RWPE1 (cell line): ENCODE data around the gene POLG.

Experiments used
- CTCF ChIA-PET: fragments of 350-600 bp; sonication (Branson Sonifier 250); formaldehyde crosslinking; extraction: SDS; loops from one replicate; lab custom pipeline; 2021; lab: Yijun Ruan, JAX
- POLR2A ChIA-PET: fragments of 400-600 bp; formaldehyde crosslinking; extraction: SDS; loops from one replicate; lab custom pipeline; 2020; ENCODE audit warnings: antibody characterized with exemption; ENCODE audit not compliant: low non-redundant PET; lab: Yijun Ruan, JAX
- DNase-seq: peaks from one replicate; pipeline ENCODE4 v3.0.0; 2012; ENCODE audit warnings: low spot score
- H3K27ac ChIP-seq: fragments of 450-650 bp; 2 replicates; pipeline ENCODE4 v1.5.1; 2017
- TF ChIP-seq, protein P1 (sequence below): fragments of 450-650 bp; conservative IDR thresholded peaks from 2 replicates; pipeline ENCODE4 v1.5.1; 2017; ENCODE audit warnings: low read depth, mild to moderate bottlenecking

POLG gene

DNA sequence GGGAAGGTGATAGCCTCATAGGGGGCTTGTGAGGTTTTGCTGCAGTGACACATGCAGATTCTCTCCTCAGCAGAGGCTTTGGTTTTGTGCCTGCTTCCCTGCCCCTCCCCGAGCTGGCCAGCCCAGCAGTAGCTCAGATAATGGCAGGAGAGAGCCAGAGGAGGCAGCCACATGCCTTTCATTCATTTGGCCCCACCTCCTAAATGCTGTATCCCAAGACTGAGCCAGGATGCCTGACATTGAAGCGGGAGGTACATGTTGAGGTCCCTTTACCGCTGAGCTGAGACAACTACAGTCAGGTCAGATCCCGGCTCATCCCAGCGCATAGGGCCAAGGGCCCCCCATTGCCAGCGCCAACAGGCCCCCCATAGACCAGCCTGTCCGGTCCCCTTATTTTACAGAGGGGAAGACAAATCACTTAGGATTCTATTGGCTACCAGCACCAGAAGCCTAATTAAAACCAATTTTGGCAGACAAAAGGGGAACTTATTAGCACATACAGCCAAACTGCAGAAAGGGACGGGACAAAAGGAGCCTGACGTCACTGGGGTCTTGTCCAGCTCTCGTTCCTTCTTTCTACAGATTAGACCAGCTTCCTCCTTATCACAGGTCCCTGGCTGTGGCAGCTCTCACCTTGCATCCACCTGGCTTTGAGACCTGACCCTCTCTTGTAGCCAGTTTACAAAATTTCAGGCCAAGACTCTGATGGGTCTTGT, 12.1 kb upstream of the POLG start:
- no peak overlapping the region for H3K27ac ChIP-seq
- TF ChIP-seq, protein P1, sequence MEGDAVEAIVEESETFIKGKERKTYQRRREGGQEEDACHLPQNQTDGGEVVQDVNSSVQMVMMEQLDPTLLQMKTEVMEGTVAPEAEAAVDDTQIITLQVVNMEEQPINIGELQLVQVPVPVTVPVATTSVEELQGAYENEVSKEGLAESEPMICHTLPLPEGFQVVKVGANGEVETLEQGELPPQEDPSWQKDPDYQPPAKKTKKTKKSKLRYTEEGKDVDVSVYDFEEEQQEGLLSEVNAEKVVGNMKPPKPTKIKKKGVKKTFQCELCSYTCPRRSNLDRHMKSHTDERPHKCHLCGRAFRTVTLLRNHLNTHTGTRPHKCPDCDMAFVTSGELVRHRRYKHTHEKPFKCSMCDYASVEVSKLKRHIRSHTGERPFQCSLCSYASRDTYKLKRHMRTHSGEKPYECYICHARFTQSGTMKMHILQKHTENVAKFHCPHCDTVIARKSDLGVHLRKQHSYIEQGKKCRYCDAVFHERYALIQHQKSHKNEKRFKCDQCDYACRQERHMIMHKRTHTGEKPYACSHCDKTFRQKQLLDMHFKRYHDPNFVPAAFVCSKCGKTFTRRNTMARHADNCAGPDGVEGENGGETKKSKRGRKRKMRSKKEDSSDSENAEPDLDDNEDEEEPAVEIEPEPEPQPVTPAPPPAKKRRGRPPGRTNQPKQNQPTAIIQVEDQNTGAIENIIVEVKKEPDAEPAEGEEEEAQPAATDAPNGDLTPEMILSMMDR = no peak
- no peak for DNase-seq
- ChIA-PET CTCF (interaction anchor here (1.1 kb wide), 1 partner anchor 12 kb away, joined by 6 read pairs; no protein-coding TSS in a partner anchor), POLR2A (no interaction called here)

DNA sequence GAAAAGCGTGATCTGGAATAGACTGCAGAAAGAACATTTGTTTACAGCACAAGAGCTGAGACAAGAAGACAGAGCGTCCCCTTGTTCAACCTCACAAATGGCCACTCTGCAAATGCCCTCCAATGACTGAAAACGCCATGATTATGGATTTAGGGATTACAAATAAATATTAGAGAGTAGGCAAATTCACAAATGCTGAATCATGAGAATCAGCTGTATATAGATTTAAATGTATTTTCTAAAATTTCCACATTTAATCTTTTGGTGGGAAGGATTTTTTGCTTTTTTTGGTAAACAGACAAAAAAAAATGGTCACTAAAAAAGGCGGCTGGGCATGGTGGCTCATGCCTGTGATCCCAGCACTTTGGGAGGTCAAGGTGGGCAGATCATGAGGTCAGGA, 10.6 kb upstream of the POLG start:
- DNase-seq = no peak
- ChIA-PET POLR2A (no interaction called here), CTCF (interaction anchor here (1.0 kb wide), 1 partner anchor 98 kb away, joined by 4 read pairs; no protein-coding TSS in a partner anchor)
- H3K27ac ChIP-seq = no peak overlapping the region
- TF ChIP-seq, protein P1 = no peak

DNA sequence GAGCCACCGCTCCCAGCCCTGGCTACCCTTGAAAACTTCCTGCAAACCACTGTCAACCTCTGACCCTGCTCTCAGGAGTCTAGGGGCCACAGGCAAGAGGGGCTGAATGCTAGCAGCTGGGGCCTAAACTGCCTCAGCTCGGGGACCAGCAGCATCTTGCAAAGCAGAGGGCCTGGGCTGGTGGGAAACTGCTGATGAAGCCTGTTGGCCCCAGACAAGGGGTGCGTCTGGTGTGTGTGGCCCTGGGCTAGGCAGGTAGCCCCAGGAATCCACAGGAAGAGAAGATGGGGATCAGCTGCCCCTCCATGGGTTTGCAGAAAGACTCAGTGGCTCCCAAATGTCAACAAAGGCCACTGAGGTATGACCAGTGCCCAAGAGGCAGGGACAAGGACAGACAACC, 8.2 kb upstream of the POLG start:
- TF ChIP-seq, protein P1 = no peak
- no peak overlapping the region for H3K27ac ChIP-seq
- ChIA-PET POLR2A (no interaction called here), CTCF (interaction anchor here (0.6 to 1.4 kb wide), 2 partner anchors 9 to 15 kb away, joined by 3 read pairs; no protein-coding TSS in a partner anchor)
- DNase-seq = no peak

DNA sequence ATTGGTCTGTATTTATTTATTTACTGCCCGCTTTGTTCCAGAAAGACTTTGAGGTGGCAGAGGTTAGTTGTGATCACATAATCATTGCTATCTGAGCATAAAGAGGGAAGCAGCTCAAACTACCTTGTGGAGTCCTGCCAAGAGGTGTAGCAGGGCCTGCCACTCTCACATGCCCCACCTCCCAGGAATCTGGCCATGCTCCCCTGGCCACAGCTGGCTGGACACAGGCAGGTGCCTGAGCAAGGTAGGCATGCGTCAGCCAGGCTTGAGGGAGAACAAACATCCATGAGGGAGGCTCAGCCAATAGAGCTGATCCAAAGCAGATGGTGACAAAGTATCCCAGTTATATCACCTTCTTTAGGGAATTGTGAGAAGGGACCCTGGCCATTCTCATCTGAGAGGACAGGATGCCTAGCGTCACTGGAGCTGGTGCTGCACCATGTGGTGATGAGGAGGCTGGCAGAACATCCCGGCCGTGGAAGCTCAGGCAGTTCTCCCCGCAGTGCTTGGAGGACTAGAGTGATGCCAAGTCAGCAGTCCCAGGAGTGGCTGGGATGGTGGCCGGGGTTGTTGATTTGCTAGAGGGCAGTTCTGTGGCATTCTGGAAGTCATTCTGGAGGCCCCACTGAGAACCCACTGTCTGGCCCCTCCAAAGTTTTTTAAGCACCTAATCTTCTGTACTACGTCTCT, 6.8 kb upstream of the POLG start:
- CTCF ChIA-PET = interaction anchor here (0.6 to 1.4 kb wide), 2 partner anchors 9 to 17 kb away, joined by 4 read pairs; no protein-coding TSS in a partner anchor
- no peak overlapping the region for H3K27ac ChIP-seq
- TF ChIP-seq, protein P1 = no peak
- POLR2A ChIA-PET = no interaction called here
- no peak for DNase-seq

DNA sequence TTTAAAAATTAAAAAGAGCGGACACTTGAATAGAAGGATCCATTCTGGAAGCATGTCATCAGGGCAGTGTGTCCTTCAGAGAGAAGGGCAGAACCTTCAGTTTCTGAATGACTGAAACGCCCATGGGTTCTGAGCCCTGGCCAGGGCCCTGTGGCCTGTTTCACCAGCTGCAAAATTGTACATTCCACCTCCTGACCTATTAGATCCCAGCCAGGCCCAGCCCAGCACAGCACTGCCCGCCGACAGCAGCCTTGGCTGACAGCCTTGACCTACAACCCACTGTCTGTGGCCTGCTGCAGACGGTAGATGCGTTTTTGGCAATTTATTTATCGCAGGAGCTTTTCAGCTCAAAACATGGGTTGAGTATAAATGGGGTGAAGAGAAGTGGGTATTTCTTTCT, 5.9 kb upstream of the POLG start:
- CTCF ChIA-PET = interaction anchor here (2.1 kb wide), 1 partner anchor 18 kb away, joined by 5 read pairs; no protein-coding TSS in a partner anchor

DNA sequence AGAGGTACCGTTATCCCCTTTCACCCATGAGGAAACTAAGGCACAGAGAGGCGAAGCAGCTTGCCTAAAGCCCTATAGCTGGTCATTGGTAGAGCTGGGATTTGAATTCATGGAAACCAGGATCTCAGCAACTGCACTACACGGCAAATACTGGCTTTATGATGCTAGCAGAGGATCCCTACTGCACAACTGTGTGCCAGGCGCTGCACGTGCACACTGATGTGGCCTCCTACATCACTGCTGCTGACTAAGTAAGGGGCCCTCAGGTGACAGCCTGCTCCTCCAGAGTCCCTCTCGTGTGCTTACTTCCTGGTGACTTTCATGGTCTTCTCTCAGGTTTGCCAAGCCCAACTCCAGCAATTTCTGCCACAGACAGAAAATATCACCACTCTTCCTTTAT, 3.4 kb upstream of the POLG start:
- TF ChIP-seq, protein P1 = no peak
- ChIA-PET CTCF (no interaction called here), POLR2A (no interaction called here)
- no peak overlapping the region for H3K27ac ChIP-seq
- DNase-seq = no peak

More for the DNA sequence above, 5.9 kb upstream of the POLG start:
- H3K27ac ChIP-seq = no peak overlapping the region
- TF ChIP-seq, protein P1 = no peak
- POLR2A ChIA-PET = no interaction called here
- no peak for DNase-seq
